Measurements from ENCODE around the gene PAPLN.

PAPLN gene

DNA sequence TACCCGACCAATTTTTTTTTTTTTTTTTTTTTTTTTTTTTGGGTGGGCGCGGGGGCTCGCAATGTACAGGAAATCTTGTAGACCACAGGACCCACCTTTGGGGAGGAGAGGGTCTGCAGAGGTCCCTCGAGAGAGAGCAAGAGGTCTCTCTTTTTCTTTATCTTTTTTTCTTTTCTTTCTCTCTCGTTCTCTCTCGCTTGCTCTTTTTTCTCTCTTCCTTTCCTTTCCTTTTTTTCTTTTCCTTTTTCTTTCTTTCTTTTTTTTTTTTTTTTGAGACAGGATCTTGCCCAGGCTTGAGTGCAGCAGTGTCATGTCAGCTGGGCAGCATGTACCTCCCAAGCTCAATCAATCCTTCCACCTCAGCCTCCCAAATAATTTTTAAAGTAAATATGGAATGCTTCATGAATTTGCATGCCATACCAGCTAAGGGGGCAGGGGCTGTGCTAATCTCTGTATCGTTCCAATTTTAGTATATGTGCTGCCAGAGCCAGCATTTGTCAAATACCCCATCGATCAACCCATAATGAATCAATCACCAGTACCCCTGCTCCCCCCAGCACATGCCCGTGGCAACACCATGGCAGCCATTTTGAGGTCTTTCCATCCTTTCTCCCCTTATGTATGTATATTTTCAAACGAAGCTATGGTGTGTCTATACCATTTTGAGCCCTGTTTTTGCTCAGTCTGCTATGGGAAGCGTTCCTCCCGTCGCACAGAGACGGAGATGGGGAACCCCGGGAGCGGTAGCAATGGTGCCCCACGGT lies 9.3 kb downstream of the PAPLN start:
- DNase-seq = no peak

DNA sequence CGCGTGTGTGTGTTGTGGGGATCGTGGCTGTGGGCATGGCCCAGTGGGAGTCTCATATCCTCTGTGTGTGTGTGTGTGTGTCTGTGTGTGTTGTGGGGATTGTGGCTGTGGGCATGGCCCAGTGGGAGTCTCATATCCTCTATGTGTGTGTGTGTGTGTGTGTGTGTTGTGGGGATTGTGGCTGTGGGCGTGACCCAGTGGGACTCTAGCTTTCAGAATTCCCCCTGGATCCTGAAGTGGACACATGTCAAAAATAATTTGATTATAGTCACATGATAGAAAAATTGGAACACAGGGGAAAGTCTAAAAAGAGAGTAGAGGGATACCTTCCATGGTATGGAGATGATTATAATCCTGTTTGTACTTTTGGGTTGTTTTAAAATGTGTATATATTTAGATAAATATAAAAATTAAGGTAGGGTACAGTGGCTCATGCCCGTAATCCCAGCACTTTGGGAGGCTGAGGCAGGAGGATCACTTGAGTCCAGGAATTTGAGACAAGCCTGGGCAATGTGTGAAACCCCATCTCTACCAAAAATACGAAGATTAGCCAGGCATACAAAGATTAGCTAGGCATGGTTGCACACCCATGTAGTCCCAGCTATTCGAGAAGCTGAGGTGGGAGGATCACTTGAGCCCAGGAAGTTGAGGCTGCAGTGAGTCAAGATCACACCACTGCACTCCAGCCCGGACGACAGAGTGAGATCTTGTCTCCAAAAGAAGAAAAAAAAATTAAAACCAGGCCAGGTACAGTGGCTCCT lies 11.0 kb downstream of the PAPLN start:
- no peak for DNase-seq

DNA sequence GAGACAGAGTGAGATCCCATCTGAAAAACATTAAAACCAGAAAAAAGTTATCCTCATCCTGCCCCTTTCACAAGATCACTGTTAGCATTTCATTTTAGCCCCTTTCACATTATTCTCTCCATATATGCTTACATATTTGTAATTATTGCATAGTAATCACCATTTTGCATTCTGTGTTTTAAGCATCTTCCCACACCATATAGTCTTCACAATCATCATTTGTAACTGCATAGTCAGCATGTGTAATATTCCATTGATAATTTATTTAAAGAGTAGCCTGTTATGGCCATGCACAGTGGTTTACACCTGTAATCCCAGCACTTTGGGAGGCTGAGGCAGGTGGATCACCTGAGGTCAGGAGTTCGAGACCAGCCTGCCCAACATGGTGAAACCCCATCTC lies 11.8 kb downstream of the PAPLN start:
- no peak for DNase-seq

DNA sequence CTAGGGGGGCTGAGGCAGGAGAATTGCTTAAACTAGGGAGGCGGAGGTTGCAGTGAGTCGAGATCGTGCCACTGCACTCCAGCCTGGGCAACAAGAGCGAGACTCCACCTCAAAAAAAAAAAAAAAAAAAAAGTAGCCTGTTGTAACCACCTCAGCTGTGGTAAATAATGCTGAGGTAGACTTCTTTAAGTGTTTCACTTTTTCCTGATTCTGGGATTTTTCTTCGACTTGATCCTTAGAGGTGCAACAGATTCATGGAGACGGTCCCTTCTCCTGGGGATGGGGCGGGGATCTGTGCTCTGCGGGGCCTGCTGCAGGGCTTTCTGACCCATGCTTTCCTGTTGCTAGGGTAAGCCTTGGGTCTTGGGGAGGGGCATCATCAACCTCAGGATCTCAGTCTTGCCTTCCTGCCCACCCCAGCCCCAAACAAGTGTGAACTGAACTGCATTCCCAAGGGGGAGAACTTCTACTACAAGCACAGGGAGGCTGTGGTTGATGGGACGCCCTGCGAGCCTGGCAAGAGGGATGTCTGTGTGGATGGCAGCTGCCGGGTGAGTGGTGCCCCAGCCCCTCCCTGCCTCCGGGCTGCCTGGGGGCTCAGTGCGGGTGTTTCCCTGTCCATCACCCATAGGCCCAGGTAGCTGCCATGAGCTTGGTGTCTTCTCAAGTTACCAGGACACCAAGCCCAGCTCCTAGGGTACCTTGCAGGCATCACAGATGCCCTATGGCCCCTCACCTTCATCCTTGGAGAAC lies 12.4 kb downstream of the PAPLN start:
- DNase-seq = no peak

DNA sequence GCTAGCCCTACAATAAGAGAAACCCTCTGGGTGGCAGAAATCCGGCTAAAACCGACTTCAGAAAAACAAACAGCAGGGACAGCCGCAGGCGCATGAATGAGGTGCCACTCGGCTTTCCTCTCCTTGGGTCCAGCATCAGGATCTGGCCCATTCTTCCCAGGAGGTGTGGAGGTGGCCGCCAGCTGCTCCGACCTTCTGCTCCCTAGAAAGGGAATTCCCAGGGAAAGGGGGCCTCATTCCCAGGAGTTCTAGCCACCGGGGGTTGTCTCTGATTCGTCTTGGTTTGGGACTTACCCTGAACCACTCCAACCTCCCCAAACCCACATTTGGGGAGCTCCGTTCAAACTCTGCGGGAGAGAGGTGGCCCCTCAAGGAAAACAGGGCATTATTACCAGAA lies 13.0 kb downstream of the PAPLN start:
- DNase-seq = no peak

DNA sequence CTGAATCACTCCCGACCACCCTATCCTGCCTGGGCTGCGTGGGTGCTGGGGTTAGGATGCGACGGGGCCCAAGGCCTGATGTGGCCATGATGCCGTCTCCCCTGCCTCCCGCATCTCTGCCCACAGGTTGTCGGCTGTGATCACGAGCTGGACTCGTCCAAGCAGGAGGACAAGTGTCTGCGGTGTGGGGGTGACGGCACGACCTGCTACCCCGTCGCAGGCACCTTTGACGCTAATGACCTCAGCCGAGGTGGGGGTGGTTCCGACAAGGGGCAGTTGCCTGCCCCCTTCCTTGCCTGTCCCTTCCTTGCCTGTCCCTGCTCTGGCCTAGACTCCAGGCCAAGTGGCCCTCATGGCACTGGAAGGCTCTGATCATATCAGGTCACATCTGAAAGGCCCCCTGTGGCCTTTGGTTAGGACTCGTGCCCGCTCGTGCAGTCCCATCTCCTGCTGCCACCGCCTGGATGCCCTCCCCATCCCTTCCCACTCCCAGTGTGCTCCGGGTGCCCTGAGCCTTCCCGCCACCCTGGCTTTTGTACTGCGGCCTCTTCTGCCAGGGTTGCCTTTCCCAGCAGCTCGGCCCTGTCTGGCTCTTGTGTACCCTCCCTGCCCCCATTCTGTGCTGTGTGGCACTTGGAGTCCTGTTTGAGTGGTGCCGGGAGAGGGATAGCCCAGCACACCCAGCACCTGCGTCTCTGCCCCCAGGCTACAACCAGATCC lies 13.6 kb downstream of the PAPLN start:
- DNase-seq = no peak

DNA sequence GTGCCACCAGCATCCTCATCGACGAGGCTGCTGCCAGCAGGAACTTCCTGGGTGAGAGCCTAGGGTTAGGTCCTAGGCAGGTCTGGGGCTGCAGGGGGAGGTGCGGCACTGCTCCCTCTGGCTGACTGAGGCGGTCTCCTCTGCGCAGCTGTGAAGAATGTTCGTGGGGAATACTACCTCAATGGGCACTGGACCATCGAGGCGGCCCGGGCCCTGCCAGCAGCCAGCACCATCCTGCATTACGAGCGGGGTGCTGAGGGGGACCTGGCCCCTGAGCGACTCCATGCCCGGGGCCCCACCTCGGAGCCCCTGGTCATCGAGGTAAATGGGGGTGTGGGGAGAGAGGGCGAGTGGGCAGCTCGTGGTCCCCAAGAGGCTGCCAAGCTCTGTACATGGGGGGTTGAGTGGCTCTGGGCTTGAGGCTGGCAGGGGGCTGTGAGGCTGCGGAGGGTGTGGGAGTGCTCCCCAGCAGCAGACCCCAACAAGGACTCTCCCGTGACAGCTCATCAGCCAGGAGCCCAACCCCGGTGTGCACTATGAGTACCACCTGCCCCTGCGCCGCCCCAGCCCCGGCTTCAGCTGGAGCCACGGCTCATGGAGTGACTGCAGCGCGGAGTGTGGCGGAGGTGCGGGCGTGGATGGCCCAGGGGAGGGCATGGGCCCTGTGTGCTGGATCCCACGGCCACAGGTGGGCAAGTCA lies 14.4 kb downstream of the PAPLN start:
- no peak for DNase-seq

DNA sequence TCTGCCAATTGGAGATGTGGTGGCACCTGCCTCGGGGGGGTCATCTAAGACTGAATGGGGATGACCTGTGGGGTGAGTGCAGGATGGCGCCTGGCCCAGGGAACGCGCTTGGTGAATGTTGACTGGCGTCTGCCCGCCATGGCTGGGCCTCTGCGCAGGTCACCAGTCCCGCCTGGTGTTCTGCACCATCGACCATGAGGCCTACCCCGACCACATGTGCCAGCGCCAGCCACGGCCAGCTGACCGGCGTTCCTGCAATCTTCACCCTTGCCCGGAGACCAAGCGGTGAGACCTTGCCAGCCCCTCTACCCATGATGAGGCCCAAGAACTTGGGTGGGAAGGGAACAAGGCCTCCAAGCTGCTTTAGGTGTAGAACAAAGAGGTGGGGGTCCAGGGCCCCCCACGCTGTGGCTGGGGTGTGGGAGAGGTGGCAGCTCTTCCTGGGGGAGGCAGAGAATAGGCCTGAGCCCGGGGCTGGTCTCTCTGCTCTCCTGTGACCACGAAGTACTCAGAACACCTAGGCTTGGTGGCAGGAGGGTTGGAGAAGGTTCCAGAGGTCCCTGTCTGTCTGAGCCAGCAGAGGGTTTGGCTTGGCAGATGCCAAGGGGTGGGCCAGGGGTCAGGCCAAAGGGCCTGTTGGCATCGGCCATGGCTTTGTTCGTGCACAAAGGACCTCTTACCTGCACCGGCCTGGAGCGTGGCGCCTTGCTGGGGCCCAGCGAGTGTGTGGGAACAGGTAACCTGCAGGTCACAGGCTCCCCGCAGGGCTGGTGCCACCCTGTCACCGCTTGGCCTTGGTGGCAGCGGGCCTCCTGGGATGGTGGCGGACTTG lies 15.4 kb downstream of the PAPLN start:
- no peak for DNase-seq

DNA sequence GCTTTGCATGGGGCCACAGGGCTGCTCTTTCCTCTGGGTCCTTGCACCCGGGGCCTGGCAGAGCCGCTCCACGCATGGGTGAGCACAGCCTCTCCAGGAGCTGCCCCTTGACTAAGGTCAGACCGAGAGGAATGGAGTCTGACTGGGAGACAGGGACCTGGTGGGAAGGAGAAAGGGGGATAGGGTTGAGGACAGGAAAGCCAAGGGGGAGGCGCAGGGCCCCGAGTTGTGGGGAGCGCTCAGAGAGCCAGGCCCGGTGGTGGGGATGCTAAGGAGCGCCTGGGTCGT lies 16.0 kb downstream of the PAPLN start:
- no peak for DNase-seq

DNA sequence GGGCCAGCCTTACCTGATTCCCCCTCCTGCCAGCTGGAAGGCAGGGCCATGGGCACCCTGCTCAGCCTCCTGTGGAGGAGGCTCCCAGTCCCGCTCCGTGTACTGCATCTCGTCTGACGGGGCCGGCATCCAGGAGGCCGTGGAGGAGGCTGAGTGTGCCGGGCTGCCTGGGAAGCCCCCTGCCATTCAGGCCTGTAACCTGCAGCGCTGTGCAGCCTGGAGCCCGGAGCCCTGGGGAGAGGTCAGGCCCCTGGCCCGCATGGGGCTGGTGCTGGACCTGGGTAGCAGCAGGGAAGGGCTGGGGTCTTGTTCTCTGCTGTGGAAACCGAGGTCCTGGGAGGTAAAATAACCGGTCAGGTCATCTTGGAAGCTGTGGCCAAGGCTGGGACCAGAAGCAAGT lies 16.4 kb downstream of the PAPLN start:
- DNase-seq = no peak

DNA sequence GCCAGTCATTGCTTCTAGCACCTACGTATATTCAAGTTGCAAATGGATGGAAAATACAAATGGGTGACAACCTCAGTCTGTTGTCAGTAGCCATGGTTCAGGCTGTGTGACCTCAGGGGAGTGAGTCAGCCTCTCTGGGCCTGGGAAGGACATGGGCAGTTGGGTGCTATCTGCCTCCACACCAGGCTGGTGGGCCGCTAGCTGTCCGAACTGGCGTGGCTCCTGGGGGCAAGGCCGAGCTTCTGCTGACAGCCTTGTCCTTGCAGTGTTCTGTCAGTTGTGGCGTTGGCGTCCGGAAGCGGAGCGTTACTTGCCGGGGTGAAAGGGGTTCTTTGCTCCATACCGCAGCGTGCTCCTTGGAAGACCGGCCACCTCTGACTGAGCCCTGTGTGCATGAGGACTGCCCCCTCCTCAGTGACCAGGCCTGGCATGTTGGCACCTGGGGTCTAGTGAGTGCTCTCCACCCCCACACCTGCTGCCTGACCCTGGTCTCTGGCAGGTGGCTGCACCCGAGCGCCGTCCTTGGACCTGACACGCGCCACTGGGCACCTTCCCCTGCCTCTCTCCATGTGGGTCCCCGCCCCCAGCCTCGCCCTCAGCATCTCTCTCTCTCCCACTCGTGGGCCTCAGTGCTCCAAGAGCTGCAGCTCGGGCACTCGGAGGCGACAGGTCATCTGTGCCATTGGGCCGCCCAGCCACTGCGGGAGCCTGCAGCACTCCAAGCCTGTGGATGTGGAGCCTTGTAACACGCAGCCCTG lies 17.1 kb downstream of the PAPLN start:
- DNase-seq = no peak

DNA sequence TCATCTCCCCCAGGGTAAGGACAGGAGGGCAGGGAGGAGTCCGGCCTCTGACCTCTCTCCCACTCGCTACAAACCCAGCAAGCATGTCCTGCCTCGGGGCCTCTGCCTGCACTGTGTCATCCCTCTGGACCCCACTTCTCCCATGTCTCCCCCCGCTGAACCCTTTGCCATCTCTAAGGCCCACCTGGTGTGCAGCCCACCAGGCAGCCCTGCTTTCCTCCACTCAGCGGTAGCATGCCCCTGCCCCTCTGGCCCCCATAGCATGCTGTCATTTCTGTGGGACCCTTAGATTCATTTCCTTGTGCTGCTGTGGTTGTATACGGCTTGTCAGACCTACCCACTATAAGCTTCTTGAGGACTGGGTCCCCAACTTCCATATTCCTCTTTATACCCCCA lies 17.7 kb downstream of the PAPLN start:
- DNase-seq = no peak

DNA sequence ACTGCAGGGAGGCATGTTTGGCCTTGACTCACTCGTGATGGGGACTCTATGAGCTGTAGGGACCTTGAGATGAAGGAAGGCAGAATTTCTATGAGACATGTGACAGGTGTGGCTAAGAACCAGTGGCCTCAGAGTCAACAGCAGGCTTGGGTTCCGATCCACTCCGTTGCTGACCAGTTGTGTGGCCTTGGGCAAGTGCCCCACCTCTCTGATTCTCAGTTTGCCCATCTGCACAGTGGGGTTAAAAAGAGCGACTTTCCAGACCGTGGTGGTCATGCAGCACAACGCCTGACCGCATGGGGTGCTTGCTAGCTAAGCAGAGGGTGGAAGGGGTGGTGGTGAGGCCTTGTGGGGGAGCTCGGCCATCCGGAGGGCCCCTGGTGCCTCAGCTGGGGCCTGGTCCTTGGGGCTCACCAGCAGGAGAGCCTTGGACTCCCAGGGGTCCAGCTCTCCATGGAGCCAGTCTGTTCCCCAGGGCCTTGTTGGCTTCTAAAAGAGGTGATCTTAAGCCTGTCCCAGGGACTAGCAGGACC lies 18.5 kb downstream of the PAPLN start:
- no peak for DNase-seq

DNA sequence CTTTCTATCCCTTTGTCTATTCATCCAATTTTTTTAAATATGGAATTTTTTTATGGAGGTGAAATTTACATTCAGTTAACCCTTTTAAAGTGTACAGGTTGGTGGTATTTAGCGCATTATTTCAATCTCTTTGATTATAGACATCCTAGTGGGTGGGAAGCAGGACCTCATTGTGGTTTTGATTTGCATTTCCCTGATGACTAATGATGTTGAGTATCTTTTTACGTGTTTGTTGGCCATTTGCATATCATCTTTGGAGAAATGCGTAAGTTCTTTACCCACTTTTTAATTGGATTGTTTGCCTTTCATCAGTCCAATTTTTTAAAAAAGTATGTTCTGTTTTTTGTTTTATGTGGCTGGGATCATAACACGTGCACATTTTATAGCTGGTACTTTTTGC lies 20.8 kb downstream of the PAPLN start:
- no peak for DNase-seq

DNA sequence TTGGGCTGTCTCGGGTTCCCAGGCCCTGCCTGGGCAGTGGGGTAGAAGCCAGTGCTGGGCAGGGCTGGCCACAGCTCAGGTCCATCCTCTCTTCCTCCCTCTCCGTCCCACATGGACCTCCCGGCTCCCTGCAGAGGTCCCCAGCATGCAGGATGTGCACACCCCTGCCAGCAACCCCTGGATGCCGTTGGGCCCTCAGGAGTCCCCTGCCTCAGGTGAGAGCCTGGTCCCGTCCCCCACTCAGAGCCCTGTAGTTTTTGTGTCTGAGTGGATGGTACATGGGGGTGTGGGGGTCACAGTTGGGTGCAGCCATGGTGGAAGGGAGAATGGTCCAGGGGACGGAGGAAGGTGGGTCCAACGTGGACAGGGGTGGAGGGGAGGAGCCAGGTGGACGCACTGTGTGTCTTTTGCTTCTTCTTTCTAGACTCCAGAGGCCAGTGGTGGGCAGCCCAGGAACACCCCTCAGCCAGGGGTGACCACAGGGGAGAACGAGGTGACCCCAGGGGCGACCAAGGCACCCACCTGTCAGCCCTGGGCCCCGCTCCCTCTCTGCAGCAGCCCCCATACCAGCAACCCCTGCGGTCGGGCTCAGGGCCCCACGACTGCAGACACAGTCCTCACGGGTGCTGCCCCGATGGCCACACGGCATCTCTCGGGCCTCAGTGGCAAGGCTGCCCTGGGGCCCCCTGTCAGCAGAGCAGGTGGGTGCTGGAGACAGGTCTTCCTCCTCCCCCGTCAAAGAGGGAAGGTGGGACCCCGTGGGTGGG lies 21.7 kb downstream of the PAPLN start:
- no peak for DNase-seq

DNA sequence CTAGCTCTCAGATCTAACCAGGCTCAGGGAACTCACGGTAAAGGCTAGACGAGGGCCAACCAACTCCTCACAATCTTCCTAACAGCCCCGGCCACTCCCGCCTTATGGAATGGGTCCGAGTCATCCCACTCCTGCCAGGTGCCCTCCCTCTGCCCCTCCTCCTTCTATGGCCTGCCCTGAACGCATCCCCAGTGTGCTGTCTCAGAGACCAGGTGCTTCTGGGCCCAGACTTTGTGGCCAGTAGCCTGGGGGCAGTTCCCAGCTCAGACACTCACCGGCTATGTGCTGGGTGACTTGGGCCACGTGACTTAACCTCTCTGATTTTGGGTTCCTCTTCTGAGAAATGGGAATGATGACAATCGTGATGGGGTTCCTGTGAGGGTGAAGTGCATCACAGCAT lies 22.5 kb downstream of the PAPLN start:
- DNase-seq = no peak

DNA sequence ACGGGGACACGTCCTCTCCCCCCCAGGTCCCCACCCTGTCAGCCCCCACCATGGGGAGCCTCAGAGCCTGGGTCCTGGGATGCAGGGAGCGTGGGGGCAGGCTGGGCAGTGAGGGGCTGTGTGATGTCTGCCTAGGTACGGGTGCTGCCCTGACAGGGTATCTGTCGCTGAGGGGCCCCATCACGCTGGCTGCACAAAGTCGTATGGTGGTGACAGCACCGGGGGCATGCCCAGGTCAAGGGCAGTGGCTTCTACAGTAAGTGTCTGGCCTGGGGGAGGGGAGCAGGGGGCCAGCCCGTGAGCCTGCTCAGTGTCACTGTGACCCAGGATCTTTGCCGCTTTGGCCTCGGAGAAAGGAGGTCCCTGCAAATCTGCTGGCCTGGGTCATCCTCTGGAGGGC lies 23.3 kb downstream of the PAPLN start:
- DNase-seq = no peak

DNA sequence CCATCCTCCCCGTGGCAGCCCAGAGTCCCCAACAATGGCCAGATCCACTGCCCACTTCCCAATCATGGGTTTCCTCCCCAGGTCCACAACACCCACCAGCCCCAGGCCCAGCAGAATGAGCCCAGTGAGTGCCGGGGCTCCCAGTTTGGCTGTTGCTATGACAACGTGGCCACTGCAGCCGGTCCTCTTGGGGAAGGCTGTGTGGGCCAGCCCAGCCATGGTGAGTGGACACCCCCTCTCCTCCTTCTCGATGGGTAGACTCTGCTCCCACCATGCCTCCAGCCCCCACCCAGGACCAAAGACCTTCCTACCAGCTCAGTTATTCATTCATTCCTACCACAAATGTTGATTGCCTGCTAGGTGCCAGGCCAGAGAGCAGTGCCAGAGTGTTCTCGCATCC lies 23.8 kb downstream of the PAPLN start:
- DNase-seq = no peak

DNA sequence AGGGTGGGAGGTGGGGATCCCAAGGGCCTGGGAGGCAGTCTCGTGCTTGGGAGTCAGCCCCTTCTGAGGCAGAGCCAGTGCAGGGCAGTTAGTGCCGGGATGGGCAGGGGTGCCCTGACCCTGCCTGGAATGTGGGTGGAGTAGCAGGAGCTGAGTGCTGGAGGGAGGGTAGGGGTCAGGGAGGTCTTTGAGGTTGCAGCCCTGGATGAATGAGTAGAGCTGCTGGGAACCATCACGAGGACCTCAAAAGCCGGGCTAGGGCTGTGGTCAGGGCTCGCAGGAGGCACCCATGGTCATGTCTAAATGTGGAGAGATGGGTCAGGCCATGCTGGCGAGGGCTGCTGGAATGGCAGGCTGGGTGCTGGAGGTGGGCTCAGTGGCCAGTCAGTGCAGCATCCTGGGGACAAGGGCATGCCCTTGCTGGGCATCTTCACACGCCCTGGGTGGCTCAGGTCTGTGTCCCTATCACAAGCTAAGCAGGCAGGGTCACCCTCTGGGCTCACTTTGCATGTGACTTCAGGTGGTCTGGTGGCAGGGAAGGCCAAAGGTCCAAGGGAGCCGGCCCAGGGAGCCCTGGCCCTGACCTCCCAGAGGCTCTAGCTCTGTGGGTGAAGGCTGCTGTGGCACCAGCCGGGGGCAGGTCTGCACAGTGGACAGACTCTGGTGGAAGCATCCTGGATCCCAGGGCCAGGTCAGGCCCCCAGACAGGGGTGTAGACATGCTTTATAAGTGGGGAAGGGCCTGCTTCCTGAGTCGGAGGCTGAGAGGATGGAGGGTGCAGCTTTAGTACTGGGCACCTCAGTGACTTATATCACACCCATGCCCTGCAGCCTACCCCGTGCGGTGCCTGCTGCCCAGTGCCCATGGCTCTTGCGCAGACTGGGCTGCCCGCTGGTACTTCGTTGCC lies 24.5 kb downstream of the PAPLN start:
- no peak for DNase-seq
